SK-N-SH treated with all-trans-retinoic acid at 6 μM for 48 hours (cell line): ENCODE results near the gene SLC18A3.

Experiments used
- PATZ1 ChIP-seq: fragments of 250-450 bp; sonication (Bioruptor Pico); IDR thresholded peaks from 2 replicates; pipeline ENCODE4 v1.8.0; 2020; ENCODE audit warnings: mild to moderate bottlenecking, moderate library complexity, borderline replicate concordance
- ZC3H10 ChIP-seq: fragments of 250-450 bp; sonication (Bioruptor Pico); IDR thresholded peaks from 2 replicates; pipeline ENCODE4 v1.5.1; 2021; ENCODE audit warnings: mild to moderate bottlenecking, moderate library complexity
- ZFP3 ChIP-seq: fragments of 250-450 bp; sonication (Bioruptor Pico); IDR thresholded peaks from 2 replicates; pipeline ENCODE4 v1.5.0; 2020; ENCODE audit warnings: mild to moderate bottlenecking, moderate library complexity

GRCh38 chr10:49624629-49625028, 14.5 kb downstream of the SLC18A3 start:
- no peak for TF ChIP-seq ZC3H10 (CRISPR knock-in tag)
- TF ChIP-seq PATZ1 (CRISPR knock-in tag): no peak
- TF ChIP-seq ZFP3 (CRISPR knock-in tag): no peak
